HG02642 (cell line): ENCODE results near the gene F10.

Experiments used
- ATAC-seq: cut with Tn5 transposase; IDR thresholded peaks from one replicate; pipeline ENCODE4 v1.9.1; 2021; ENCODE audit warnings: mild to moderate bottlenecking; ENCODE audit not compliant: unreplicated experiment, poor library complexity

F10 gene

DNA sequence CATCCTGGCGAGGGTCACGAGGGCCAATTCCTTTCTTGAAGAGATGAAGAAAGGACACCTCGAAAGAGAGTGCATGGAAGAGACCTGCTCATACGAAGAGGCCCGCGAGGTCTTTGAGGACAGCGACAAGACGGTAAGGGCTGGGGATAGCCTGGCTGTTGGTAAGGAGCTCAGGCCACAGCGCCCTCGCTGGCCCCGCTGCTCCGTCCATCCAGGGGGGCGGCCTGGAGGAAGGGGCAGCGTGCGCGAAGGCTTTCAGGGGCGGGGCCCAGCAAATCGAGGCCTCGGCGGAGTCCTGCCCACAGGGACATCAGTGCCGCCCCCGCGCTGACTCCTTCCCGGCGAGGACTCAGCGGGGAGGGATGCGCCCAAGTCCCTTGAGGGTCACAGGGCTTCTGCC, 6.9 kb downstream of the F10 start:
- ATAC-seq = no peak

DNA sequence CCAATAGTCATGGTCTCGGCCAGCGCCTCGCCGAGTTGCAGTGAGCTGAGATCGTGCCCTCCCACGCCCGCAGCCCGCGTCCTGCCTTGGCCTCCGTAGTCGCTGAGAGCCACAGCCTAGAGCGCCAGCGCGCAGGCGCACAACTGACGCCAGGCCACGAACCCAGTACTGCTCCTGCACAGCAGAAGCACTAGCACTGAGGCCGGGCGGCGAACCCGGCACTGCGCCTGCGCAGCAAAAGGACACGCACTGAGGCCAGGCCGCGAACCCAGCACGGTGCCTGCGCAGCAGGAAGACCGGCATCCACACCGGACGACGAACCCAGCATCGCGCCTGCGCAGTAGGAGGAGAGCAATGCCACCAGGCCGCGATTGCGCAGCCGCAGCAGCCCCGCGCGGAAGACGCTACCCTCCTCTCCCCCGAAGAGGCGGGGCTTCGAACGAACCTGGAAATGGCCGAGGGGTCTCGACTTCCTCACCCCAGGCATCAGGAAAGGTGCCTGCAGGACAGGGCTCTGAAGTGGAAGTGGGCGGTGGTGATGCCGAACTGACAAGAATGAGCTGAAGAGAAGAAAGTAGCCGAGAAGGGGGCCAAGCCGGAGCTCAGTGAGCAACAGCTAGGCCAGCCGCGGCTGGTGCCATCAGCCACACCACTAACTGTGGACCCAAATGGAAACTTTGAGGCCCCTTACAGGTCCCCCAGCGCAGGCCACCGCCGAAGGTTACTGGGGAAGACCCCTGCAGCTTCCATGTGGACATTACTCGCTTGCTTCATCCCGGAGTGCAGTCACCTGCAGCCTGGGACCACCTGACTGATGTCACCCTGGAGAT, 7.5 kb downstream of the F10 start:
- ATAC-seq = no peak

GRCh38 chr13:113135281-113135760, 12.7 kb downstream of the F10 start:
- no peak for ATAC-seq

DNA sequence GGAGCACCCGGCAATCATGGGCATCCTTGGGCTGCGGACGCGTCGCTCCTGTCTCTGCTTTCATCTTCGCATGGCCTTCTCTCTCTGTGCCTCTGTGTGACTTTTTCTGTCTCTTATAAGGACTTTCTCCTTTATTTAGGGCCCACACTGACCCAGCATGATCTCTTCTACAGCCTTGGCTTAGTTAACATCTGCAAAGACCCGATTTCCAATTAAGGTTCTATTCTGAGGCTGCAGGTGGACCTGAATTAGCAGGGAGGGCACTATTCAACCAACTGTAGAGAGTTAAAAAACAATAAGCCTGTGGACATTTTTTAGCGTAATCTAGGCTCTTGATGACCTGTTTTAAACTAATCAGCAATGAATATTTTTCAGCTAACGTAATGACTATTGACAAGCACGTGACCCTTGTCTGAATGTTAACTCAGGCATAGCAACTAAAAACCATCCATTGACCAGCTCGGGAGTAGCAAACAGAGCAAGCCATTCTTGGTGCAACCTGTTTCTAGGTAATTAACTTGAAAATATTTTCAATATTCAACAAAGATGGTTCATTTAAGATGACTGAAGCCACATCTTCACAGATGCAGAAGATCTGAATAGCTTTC, 15.2 kb downstream of the F10 start:
- ATAC-seq = no peak

DNA sequence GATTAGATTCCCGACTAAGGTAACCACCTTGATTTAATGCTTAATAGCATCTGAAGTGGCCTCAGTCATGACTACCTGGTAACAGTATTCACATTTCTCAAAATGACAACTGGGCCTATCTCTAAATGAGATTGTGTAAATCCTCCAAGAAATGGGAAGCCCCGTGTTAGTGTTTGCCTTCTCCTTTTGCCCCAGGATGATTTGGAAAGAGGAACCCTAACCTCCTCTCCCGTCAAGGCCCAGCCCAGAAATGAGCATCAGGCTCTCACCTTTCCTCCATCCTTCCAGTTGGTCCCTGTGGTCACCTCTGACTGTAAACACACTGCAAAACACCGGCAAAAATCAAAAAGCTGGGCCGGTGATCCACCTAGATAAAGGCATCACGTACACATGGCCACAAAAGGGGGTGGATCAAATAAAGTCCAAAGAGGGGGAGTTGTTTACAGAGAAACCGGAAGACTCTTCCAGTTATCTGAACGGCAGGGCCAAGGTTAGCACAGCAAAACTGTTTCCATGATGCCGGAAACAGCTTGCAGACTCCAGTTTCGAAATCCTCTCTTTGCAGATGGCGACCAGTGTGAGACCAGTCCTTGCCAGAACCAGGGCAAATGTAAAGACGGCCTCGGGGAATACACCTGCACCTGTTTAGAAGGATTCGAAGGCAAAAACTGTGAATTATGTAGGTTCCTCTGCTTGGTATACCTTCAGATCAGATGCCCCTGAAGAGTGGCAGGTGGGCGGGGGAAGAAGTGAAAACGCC, 16.4 kb downstream of the F10 start:
- ATAC-seq = no peak

- ATAC-seq = no peak
Observed at GRCh38 chr13:113139577-113139976, 17.0 kb downstream of the F10 start.

DNA sequence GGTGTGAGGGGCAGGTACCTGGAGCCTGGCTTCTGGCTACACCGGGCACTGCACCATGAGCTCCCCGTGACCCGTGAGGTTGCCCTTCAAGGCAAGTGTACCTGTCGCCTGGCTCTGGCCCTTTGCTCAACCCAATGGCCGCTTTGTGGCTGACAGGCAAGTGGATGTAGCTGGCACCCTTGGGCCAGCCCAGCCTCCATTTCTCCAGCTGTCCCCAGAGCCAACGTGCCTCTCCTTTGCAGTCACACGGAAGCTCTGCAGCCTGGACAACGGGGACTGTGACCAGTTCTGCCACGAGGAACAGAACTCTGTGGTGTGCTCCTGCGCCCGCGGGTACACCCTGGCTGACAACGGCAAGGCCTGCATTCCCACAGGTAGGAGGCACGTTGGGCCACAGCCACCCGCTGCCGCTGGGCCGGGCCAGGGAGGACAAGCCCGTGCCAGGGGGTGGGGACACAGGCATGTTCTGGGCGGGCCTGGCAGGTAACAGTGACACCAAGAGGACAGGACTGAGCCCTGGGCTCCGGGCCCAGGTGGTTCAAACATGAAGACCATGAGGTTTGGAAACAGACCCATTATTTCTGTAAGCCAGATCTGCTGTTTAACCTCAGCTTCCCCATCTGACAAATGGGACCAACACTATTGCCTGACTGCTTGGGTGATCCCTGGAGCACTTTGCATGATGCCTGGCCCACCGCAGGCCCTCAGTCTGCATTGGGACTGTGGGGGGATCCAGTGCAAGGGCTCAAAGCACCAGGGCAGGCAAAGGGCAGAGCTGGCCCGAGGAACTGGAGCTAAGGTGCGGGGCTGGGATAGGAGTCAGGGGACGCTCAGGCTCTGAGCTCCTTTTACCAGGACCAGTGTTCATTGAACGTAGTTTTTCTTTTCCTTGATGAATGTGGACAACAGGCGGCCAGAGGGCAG, 18.3 kb downstream of the F10 start:
- no peak for ATAC-seq

GRCh38 chr13:113141601-113141970, 19.0 kb downstream of the F10 start:
- ATAC-seq = no peak

DNA sequence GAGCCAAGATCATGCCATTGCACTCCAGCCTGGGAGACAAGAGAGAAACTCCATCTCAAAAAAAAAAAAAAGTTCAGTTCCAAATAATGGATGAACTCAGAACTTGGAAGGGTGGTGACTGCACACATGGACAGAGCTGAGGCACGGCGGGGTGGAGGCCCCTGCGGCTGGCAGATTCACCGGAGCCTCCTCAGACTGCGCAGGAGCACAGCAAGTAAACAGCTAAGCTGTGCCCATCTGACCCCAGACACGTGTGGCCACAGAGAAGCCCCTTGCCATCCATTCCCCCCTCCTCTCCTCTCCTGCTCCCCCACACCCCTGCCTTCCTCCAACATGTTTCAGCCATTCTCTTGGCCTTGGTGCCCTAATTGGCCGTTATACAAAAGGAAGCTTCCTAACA, 20.3 kb downstream of the F10 start:
- ATAC-seq = no peak

GRCh38 chr13:113143466-113144254, 21.1 kb downstream of the F10 start:
- ATAC-seq = no peak

GRCh38 chr13:113144255-113144629, 21.6 kb downstream of the F10 start:
- ATAC-seq = no peak

DNA sequence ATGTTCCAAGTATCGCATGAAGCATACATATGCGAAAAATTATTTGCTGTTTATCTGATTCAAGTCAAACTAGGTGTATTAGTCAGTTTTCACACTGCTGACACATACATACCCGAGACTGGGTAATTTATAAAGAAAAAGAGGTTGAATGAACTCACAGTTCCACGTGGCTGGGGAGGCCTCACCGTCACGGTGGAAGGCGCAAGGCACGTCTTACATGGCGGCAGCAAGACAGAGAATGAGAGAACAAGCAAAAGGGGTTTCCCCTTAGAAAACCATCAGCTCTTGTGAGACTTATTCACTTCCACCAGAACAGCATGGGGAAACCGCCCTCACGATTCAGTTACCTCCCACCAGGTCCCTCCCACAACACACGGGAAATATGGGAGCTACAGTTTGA, 22.9 kb downstream of the F10 start:
- no peak for ATAC-seq

DNA sequence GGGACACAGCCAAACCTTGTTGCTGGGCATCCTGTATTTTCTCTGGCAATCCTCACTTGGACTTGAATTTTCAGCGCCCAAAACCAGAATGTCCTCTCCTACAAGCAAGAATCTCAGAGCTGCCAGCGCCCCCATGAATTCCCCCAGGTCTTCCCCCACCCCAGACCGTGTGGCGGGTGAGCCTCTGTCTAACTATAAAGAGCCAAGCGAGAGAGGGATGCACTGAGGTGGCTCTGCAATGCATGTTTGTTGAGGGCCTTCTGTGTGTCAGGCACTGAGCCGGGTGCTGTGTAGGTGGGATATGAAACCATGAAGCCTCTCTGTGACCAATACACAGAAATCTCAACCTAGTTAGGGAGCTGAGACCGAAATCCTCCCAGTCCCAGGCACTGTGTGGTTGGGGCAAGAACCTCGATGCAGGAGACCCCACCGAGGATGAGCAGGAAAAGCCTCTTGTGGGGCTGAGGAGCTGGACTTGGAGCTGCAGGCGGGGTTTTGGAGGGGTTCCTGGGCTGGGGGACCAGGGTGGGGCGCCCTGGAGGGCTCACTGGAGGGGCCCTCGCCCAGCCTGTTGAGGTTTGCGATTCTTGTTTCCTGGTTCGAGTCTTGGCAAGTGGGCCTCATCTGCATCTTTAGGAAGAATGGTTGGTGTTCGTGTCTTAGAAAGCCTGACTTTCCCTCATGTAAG, 23.5 kb downstream of the F10 start:
- ATAC-seq = no peak

DNA sequence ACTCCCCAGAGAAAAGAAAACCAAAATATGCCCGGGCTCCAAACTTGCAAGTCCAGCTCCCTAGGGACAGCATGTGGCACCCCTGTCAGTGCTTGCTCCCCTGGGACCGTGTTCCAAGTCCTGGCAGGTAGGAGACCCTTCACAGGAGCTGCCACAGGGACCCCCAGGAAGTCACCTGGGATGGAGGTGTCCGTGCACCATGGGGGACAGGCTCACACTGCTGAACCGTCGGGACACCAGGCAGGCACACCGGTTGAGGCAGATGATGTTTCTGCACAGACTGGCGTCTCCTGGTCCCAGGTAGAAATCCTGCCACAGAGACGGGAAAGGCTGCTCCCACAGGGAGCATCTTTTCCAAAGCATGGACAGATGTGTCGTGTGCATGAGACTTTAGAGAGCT, 24.2 kb downstream of the F10 start:
- ATAC-seq = no peak

- ATAC-seq = no peak
Observed at GRCh38 chr13:113147206-113147605, 24.6 kb downstream of the F10 start.

- ATAC-seq = no peak
Observed at GRCh38 chr13:113148407-113148806, 25.8 kb downstream of the F10 start.

GRCh38 chr13:113148940-113149503, 26.4 kb downstream of the F10 start:
- no peak for ATAC-seq

DNA sequence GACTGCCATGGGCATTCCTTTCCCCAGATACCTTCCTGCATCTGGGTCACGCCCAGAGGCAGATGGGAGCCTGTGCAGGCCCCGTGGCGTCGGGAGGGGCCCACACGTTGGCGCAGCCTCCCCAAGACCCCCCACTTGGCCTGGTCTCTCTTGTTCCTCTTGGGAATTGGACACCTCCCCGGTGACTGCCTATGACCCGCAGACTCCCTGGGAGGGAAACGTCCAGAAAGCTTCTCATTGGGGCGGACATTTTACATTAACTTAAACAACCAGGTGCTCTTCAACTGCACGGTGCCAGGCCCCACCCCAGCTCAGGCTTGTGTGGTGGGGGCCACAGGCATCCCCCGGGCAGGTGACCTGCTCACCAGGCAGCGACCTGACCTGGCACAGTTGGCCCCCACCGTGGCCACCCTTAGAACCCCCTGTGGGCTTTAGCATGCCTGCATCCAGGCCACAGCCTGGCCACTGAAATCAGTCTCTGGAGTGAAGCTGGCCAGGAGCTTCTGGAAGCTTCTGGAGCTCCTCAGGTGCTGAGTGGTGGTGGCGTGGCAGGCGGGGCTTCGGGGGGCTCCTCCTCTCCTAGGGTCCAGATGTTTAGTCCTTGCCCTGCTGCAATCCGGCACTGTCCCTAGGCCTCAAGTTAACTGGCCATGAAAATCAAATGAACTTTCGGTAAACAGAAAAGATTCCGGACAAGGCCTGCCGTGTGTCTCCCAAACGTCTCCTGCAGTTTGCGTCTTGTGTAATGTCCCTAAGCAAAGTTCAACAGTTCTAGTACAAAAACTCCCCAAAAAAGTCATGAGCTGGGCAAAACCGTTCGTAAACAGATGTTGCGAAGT, 27.3 kb downstream of the F10 start:
- ATAC-seq = no peak
